GM21619 (cell line): ENCODE measurements around the gene SOHLH2.

Source experiments
- ATAC-seq: cut with Tn5 transposase; IDR thresholded peaks from one replicate; pipeline ENCODE4 v1.9.1; 2021; ENCODE audit not compliant: unreplicated experiment

SOHLH2 gene

DNA sequence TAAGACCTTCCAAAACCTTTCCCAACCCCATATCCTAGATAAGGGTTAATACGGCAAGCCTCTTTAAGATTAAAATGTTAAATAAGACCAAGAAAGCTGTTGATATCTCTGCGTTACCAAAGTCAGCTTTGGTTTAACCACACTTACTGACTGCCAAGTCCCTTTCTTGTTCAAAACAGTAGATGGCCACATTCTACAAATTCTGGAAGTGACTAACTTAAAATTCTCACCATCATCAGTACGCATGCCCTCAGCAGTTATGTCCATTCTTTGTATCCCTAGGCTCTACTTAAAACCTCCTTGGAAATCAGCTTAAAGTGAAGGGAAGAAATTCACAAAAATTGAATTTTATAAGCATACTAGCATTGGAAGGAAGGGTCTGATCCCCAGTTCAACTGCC lies 23.6 kb downstream of the SOHLH2 start:
- ATAC-seq = no peak

DNA sequence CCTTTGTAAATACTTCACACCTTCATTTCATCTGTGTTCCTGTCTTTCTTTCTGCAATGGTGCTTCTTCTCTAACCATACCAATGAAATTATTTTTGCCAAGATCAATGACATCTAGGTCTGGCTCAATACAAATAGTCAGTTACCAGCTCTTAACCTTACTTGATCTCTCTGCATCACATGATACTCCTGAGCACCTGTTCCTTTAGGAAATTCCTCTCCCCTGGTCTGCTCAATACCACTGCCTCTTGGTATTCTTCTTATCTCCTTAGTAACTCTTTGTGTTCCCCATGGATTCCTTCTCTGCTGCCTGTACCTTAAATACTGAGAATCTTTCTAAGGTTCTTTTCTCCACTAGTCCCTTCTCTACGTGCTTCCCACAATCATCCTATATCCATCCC lies 25.9 kb downstream of the SOHLH2 start:
- no peak for ATAC-seq

DNA sequence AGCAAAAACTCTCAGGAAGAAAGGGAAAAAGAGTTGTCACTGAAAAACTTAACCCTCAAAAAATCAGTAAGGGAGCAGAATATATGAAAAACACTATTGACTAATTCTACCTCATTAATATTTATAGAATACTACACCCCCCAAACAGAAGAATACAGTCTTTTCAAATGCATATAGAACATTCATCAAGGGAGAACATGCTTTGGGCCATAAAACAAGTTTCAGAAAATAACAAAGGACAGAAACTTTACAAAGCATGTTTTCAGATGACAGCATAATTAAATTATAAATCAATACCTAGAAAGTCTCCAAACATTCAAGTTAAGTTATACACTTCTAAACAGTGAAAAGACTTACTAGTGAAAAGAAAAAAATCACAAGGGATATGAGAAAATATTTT lies 30.5 kb downstream of the SOHLH2 start:
- no peak for ATAC-seq

DNA sequence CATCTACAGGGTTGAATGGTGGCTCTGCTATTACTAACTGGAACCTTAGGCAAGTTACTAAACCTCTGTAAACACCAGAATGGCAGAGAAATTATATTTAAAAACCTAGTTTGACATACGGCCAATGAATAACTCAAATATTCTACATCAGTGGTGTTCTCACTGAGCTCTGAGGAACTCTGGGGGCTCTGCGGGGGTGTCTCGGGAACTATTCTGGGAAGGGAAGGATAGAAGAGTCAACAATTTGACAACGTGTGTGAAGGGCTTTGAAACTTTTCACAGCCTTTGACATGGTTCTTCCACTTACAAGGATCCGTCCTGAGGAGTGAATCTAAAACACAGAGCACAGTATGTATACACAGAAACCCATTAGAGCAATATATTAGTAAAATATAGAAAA lies 38.7 kb downstream of the SOHLH2 start:
- ATAC-seq = no peak

DNA sequence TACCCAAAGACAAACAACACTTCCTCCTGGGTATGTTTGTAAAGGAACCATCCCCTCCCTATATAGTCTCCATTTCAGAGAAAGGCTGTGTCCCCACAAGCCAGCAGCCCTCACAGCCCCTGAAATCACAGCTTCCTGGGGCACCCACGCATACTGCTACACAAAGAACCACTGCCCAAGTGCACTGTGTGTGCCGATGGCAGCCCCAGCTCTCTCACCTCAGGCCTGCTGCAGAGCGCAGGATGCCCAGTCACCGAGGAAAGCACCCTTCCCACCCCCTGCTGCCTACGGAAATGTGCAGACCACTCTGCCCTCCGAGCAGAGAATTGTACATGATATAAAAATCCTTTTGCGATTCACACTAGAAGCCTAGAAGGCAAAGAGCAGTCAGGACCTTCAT lies 39.4 kb downstream of the SOHLH2 start:
- ATAC-seq = no peak

DNA sequence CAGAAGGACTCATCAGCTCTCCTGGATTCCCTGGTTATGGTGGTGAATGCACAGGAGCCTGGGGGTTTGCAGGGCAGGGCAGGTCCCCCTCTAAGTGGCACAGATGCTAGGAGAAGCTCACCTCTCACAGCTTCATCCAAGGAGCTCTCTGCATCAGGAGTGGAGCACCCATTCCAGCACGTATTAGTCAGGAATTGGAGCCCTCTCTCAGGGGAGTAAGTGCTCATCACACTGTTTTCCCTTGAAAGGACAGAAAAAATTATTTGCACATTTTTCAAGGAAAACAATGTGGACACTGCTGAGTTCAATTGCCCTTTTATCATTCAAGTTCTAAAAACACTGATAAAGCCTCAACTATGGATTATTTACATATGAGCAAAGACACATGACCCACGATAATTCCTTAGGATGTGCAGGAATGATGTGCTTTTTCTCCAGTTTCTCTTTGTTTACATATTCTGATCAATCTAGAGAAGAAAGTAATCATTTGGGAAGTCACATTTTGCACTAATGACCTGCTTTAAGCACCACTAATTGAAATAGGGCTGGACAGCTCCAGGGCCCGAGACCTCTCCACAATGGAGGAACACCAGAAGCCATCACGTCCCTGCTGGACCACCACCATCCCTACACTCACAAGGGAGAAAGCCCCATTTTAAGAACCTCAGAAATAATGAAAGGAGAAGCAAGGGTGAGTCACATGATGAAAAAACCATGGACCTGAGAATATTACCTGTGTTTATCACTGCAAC lies 40.6 kb downstream of the SOHLH2 start:
- ATAC-seq = no peak

DNA sequence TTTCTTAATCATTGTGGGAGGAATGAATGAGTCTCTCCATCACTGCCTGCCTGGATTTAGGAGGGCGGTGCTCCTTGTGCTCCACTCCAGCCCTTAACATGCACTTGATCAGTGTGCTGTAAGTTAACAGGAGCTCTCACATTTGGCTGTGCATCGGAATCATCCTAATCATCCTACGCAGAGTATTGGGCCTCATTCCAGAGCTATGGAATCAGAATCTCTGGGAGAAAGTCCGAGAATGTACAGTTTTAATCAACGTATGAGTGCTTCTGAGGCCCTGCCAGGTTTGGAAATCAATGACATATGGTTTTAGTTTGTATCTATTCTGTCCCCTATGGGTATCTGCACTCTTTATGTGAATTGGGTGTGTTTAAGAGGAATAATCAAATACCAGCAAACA lies 48.3 kb downstream of the SOHLH2 start:
- no peak for ATAC-seq

DNA sequence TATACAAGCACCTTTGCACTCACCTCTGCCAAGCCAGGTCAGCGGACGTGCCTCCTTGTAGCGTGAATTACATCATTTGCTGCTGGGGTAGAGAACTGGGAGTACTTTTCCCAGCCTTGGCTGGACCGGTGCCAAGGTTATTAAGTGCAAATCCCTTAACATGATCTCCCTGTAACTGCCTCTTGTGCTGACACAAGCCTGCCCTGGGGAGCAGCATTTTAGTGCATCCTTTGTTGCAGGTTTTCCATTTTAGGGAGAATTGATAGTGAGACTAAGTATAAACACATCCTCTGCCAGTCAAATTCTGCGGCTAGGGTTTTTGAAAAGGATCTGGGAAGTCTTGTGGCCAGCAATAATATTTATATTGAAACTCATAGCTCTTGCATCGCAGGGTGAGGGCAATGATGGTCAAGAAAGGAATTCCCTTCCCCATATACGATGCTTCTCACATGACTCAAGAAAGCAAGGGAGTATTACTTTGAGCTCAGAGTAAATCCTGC lies 50.5 kb downstream of the SOHLH2 start:
- ATAC-seq = no peak

DNA sequence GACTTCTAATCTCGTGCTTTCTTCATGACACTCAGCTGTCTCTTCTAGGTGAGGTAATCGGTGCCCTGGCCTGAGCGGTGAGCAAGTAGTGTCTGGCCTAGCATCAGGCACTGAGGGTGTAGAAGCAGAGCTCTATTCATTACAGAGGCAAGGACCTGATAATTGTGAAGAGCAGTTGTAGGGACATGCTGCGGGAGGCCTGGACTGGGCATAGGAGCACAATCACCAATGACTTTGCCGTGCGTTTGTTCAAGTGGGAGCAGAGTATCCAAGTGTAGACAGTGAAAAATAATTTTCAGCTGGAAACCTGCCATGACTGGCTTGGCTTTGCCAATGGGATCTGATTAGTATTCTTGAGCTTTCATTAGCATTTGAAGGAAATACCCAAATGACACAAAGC lies 51.1 kb downstream of the SOHLH2 start:
- ATAC-seq = no peak

DNA sequence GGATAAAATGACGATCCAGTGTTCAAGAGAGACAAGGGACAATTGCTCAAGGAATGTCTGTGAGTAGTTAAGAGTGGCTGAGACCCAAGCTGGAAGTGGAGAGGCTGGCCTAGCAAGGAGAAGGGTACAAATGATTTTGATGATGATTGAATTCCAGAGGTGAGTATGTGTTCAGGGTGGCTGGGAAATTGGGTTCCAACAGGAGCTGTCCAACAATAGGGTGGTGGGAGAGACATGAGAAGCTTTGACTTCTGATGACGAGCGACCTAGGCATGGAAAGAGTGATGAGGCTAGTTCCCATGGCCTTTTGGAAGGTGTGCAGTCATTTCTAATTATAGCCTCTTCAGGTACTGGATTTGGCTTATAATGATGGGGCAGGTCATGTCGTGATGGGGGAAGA lies 54.1 kb downstream of the SOHLH2 start:
- no peak for ATAC-seq

DNA sequence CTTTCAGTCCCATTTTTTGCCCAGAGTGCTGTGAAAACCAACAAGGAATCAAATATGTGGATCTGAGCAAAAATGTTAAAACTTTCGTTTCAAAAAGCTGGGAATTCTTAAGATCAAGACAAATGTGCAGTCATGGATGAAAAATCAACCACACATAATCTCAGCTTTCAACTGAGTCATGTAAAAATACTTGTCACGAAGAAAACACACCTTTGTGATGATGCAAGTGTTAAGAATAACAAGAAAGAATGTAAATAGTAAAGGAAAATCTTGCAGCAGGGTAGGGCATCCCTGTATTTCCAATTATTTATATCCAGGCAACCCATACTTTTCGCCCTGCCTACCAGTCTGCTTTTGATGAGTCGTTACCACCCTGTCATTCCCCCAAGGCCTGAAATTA lies 55.7 kb downstream of the SOHLH2 start:
- no peak for ATAC-seq

DNA sequence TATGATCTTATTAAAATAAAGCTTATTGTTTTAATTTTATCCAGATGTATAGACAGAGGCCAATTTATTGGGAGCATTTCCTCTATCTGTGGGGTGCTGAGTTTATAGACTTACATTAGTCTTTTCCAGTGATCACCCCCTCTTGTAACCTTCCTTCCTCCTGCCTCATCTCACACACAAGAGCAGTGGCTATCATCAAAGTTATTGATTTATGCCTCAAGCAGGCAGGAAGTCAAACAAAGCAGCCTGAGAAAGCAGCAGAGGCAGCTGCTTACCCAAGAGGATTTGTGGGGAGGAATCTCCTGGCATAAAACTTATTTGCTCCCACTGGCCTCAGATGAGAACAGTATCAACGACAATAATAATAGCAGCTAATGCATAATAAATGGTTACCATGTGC lies 56.9 kb downstream of the SOHLH2 start:
- ATAC-seq = no peak

DNA sequence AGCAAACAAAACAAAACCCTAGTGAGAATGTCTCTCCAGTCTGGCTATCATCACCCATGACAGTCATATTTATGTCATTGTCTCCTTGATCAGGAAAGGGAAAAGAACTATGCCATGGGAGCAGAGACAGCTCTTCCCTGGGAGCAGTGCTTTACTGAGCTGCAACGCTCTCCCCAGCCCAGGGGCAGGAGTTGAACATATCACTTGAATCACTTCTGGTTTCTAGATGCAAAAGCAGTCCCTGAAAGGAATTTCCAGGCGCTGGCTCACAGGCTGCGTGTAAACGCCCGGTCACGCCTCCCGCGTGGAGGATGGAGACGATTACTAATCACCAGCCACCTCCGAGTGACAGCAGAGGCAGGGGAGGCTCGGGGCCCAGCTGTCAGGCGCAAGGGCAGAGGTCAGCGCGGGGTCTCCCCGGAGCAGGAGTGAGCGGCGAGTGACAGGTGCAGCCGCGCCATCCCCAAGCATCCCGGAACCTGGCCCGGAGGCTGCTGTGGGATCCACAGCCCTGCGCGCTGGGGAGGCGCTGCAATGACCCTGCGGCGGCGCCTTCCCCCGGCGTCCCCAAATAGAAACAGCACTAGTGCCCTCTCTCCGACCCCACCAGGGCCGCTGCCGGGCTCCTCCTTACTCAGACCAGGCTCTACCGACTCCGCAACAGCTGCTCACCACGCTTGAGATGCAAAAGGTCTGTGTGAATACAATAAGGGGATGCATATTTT lies 59.6 kb downstream of the SOHLH2 start:
- no peak for ATAC-seq

DNA sequence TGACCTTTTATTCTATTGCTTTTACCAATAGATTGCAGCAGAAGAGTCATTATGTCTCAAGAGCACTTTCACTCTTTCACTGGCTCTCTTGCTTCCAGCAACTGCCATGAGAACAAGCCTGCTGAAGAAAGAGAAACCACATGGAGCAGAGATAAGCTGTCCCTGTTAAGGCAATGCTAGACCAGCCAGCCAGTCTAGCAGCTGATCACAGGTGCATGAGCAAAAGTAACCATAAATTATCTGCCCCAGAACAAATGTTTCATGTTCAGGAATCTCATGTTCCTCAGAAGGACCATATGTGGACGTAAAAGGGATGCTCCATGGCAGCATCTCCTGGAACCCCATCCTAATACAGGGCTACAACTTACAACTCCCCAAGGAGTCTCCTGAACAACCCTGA lies 62.8 kb downstream of the SOHLH2 start:
- ATAC-seq = no peak

DNA sequence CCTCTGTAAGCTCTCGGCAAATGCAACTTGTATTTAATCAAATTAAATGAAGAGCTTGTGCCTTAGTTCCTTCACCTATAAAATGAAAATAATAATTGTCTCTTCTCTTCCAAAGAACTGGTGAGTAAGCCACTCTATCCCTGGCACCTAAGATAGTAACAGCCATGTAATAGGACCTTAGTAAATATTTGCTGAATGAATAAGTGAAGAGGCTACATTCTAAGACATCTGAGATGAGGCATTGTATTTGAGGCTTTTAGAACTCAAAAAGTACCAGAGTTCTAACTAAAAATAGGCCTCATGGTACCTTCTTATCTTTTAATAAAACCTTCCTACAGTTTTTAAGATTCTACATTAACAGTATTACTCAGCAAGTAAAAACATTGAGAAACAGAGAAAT lies 65.9 kb downstream of the SOHLH2 start:
- no peak for ATAC-seq

DNA sequence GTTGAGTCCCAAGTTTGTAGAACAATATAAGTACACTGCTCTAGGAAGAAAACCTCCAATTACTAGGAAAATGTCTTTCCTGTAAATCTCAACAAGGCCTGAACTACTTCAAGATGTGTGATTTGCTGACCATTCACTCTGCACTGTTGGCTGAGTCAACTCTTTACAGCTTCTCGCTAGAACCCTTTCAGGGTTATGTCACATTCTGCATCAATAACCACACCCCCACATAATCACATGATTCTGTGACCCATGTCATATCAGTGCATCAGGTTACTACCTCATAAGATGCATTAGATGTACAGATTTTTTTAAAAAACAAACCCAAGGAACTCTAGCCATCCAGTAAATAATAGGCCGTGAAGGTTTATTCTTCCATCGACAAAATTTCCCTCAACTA lies 67.0 kb downstream of the SOHLH2 start:
- ATAC-seq = no peak

DNA sequence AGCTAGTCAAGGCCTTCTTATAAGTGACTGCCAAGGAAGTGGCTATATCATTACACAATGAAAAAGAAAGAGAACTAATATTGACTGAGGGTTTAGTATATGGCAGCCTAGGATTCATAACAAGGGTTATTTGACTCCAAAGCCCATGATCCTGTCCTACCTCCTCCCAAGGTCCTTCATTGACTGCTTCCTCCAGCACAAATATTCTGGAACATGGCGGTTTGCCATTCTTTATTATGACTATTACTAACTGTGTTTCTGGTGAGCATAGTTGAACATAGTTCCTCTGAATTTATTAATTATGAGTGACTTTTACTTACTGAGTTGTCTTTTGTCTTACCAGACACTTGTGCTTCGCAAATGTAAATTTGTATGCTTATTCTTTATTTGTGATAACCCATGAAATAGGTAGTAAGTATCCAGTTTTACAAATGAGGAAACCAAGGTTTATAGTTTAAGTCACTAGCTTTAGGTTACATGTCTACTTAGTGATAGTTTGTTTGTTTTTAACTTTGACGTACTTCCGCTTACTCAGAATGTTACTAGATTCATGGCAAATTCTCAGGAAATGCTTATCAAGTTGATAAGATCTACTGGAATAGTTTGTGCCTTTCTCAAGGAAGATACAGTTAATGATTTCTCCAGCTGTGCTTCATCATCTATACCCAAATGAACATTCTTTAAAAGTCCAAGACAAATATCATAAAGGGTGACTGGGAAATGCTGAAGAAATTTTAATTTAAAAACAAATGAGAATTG lies 67.7 kb downstream of the SOHLH2 start:
- ATAC-seq = no peak

DNA sequence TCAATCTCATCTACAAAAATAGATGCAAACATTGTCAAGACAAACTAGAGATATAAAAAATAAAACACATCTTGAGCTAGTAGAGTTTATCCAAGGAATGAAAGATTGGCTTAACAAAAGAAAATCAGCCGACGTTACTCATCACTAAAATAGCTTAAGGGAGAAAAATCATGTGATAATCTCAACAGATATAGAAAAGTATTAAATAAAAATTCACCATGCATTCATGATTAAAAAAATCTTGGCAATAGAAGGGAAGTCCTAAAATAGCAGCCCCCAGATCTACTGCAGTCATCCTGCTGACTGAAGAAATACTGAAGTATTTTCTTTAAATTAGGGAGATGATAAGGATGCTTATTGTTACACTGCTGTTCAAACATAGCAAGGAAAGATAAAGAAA lies 70.6 kb downstream of the SOHLH2 start:
- ATAC-seq = no peak

DNA sequence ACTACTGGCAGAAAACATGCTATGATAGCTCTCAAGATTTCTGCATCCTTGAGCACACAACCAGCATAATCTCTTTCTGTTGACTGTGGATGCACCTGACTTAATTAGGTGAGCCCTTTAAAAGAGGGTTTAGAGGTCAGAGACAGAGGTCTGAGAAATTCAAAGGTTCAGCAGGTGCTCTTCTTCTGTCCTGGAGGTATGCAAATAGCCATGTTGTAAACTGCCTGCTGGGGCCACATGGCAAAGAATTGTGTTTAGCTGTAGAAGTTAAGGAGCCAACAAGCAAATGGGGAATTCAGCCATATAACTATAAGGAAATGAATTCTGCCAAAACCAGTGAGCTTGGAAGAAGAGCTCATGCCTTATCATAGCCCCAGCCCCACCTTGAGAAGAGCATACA lies 71.6 kb downstream of the SOHLH2 start:
- no peak for ATAC-seq

DNA sequence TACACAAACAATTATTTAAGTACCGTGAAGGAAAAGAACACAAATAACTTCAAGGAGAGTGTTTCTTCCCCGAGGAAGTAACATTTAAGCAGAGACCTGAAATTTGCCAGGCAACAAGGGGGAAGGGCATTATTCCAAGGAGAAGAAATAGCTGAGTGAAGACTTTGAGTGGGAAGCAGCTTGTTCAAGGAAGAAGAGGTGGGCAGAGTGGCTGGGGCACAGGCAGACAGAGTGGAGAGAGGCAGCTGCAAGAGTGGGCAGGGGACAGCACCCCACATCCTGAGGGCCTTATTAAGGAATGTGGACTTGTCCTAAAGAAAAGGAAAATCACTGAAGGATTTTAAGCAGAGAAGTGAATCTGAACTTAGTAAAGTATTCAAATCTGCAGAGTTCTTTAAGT lies 78.5 kb downstream of the SOHLH2 start:
- ATAC-seq = no peak

DNA sequence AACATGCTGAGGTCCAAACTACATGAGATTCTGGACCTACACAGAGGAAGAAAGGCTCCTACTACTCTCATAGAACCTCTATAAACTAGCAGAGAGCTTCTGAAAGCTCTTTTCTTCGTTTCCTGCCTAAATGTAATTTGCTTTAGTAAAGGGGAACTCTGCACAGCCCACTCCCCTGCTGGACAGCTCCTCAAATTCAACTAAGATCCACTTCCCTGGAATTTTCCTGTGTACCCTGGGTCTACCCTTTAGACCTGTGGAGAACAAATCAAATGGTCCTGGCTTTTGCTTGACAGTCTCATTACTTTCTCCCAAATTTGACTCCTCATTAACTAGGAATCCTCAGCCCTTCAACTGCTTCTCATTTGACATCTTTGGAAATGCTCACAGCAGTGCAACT lies 79.7 kb downstream of the SOHLH2 start:
- no peak for ATAC-seq
